Measurements from ENCODE around the gene CEP72.

CEP72 gene

GRCh38 chr5:633501-633955 lies 21.4 kb downstream of the CEP72 start:
- Histone ChIP-seq H3K9me3 (ENCODE audit: low read length) (no peaks in the 10 kb centered on the region), H3K4me2 (ENCODE audit: low read length) (no peak overlapping the region), H3F3A (ENCODE audit: insufficient read depth, low read length) (no peaks in the 10 kb centered on the region), H3K79me2 (ENCODE audit: insufficient read depth, low read length) (no peaks in the 10 kb centered on the region), H3K27ac (ENCODE audit: low read depth, low read length, poor library complexity, severe bottlenecking) (no peak overlapping the region), H4K20me1 (ENCODE audit: insufficient read depth, low read length) (no peaks in the 10 kb centered on the region), H3K9me2 (ENCODE audit: low read depth, low read length) (no peaks in the 10 kb centered on the region), H2AFZ (ENCODE audit: low read length) (no peak overlapping the region), H3K36me3 (ENCODE audit: insufficient read depth, low read length) (peaks cover 43% of the 10 kb centered on the region), H3K9ac (ENCODE audit: low read length) (no peak overlapping the region), H3K4me1 (ENCODE audit: insufficient read depth, low read length, severe bottlenecking) (no peaks in the 10 kb centered on the region), H3K4me3 (ENCODE audit: low read depth, low read length, poor library complexity, severe bottlenecking) (no peak overlapping the region), H3K27me3 (ENCODE audit: insufficient read depth, low read length) (no peaks in the 10 kb centered on the region)
- no peak for TF ChIP-seq CTCF (IDR thresholded peaks at IDR 0.05; ENCODE audit: low read length)
- no peak for TF ChIP-seq EZH2 (IDR thresholded peaks at IDR 0.05; ENCODE audit: borderline replicate concordance, low read length)

GRCh38 chr5:634191-634590 lies 22.1 kb downstream of the CEP72 start:
- Histone ChIP-seq H3K9ac (ENCODE audit: low read length) (no peak overlapping the region), H3K9me2 (ENCODE audit: low read depth, low read length) (no peaks in the 10 kb centered on the region)

GRCh38 chr5:635306-636055 lies 23.3 kb downstream of the CEP72 start:
- no peak overlapping the region for H3K4me3 ChIP-seq (ENCODE audit: low read depth, low read length, poor library complexity, severe bottlenecking)
- no peaks in the 10 kb centered on the region for H3K79me2 ChIP-seq (ENCODE audit: insufficient read depth, low read length)
- TF ChIP-seq CTCF (IDR thresholded peaks at IDR 0.05; ENCODE audit: low read length) (no peak), EZH2 (IDR thresholded peaks at IDR 0.05; ENCODE audit: borderline replicate concordance, low read length) (no peak)
- H3K9ac ChIP-seq (ENCODE audit: low read length), result no peak overlapping the region
- no peaks in the 10 kb centered on the region for H3K9me3 ChIP-seq (ENCODE audit: low read length)
- no peak overlapping the region for H3K27ac ChIP-seq (ENCODE audit: low read depth, low read length, poor library complexity, severe bottlenecking)
- no peaks in the 10 kb centered on the region for H3K9me2 ChIP-seq (ENCODE audit: low read depth, low read length)
- H3K4me1 ChIP-seq (ENCODE audit: insufficient read depth, low read length, severe bottlenecking), result no peaks in the 10 kb centered on the region
- no peak overlapping the region for H3K4me2 ChIP-seq (ENCODE audit: low read length)
- no peaks in the 10 kb centered on the region for H3K27me3 ChIP-seq (ENCODE audit: insufficient read depth, low read length)
- no peak overlapping the region for H2AFZ ChIP-seq (ENCODE audit: low read length)
- no peaks in the 10 kb centered on the region for H4K20me1 ChIP-seq (ENCODE audit: insufficient read depth, low read length)
- H3F3A ChIP-seq (ENCODE audit: insufficient read depth, low read length), result no peaks in the 10 kb centered on the region
- H3K36me3 ChIP-seq (ENCODE audit: insufficient read depth, low read length), result peaks cover 46% of the 10 kb centered on the region

More at GRCh38 chr5:634191-634590, 22.1 kb downstream of the CEP72 start:
- Histone ChIP-seq H3K4me1 (ENCODE audit: insufficient read depth, low read length, severe bottlenecking) (no peaks in the 10 kb centered on the region), H3K79me2 (ENCODE audit: insufficient read depth, low read length) (no peaks in the 10 kb centered on the region), H3K27ac (ENCODE audit: low read depth, low read length, poor library complexity, severe bottlenecking) (no peak overlapping the region), H3K27me3 (ENCODE audit: insufficient read depth, low read length) (no peaks in the 10 kb centered on the region), H3F3A (ENCODE audit: insufficient read depth, low read length) (no peaks in the 10 kb centered on the region), H3K4me2 (ENCODE audit: low read length) (no peak overlapping the region), H4K20me1 (ENCODE audit: insufficient read depth, low read length) (no peaks in the 10 kb centered on the region), H3K36me3 (ENCODE audit: insufficient read depth, low read length) (peaks cover 41% of the 10 kb centered on the region), H2AFZ (ENCODE audit: low read length) (no peak overlapping the region), H3K9me3 (ENCODE audit: low read length) (no peaks in the 10 kb centered on the region), H3K4me3 (ENCODE audit: low read depth, low read length, poor library complexity, severe bottlenecking) (no peak overlapping the region)
- TF ChIP-seq CTCF (IDR thresholded peaks at IDR 0.05; ENCODE audit: low read length), result no peak
- no peak for TF ChIP-seq EZH2 (IDR thresholded peaks at IDR 0.05; ENCODE audit: borderline replicate concordance, low read length)
